Lower lobe of right lung (tissue), 2 donors: ENCODE measurements around the gene TTLL12. TPM values are rescaled to one million over a fixed set of nuclear protein-coding genes. Genes with fewer than 3 reads are reported as not detected.
A peak's percentile ranks its signal among the peaks of the same experiment; 100 is the strongest.

Experiments used
- ATAC-seq, 2 donors: fragments of 200-7000 bp; cut with Tn5 transposase; one replicate each; pipeline ENCODE4 v1.9.1; 2020 to 2022; ENCODE audit warnings: mild to moderate bottlenecking in 2 of 2, moderate library complexity in 2 of 2
- DNase-seq: peaks from one replicate; pipeline ENCODE4 v3.0.0-alpha.2; 2020
- H3K27ac ChIP-seq: fragments of 200-600 bp; one replicate; pipeline ENCODE4 v1.8.0; 2022
- H3K27me3 ChIP-seq: fragments of 200-600 bp; one replicate; pipeline ENCODE4 v1.8.0; 2022; ENCODE audit warnings: low read depth
- H3K36me3 ChIP-seq: fragments of 200-600 bp; one replicate; pipeline ENCODE4 v1.8.0; 2022; ENCODE audit warnings: mild to moderate bottlenecking
- H3K4me1 ChIP-seq: fragments of 200-600 bp; one replicate; pipeline ENCODE4 v1.8.0; 2022
- H3K4me3 ChIP-seq: fragments of 200-600 bp; one replicate; pipeline ENCODE4 v1.8.0; 2022; ENCODE audit warnings: mild to moderate bottlenecking
- H3K9me3 ChIP-seq: fragments of 200-600 bp; one replicate; pipeline ENCODE4 v1.8.0; 2022
- CTCF ChIP-seq: fragments of 200-600 bp; IDR thresholded peaks from one replicate; pipeline ENCODE4 v1.8.0; 2022; ENCODE audit warnings: antibody characterized with exemption, mild to moderate bottlenecking
- intact Hi-C: fragments of 100-400 bp; cut with DNase I; formaldehyde crosslinking; loops from one replicate; pipeline ENCODE4 v1.11.0; 2022
- total RNA-seq: library from RNA; stranded (reverse); fragmentation: NEBNext Ultra II Directional; extraction: Animal tissue kit (Norgen Biotek cat#: 25700); gene quantifications from one replicate; pipeline ENCODE4 v1.2.1, GENCODE V29; 2021
- donor health status: DM: no; HTN: yes; CAD: no; lungs with severe emphysema.

The TTLL12 gene
- total RNA-seq, 1 donor from 2014 or later, result 21.6 TPM

GRCh38 chr22:43199541-43199940, 12.6 kb upstream of the TTLL12 start:
- no peak for TF ChIP-seq CTCF
- intact Hi-C loops, result no loop called here
- Histone ChIP-seq H3K4me3 (no peak overlapping the region), H3K27ac (no peak overlapping the region), H3K27me3 (peaks cover 3% of the 10 kb centered on the region), H3K36me3 (no peaks in the 10 kb centered on the region), H3K4me1 (no peaks in the 10 kb centered on the region), H3K9me3 (no peaks in the 10 kb centered on the region)
- DNase-seq (no peak), ATAC-seq (no peak)

- H3K27me3 ChIP-seq, result peaks cover 3% of the 10 kb centered on the region
- H3K4me3 ChIP-seq, result no peak overlapping the region
- DNase-seq, result no peak
- ATAC-seq, result no peak
- no peak for TF ChIP-seq CTCF
- H3K27ac ChIP-seq, result no peak overlapping the region
- no peaks in the 10 kb centered on the region for H3K4me1 ChIP-seq
- no peaks in the 10 kb centered on the region for H3K9me3 ChIP-seq
- H3K36me3 ChIP-seq, result no peaks in the 10 kb centered on the region
- intact Hi-C loops, result no loop called here
Measured at GRCh38 chr22:43198936-43199335, 12.0 kb upstream of the TTLL12 start.

DNA sequence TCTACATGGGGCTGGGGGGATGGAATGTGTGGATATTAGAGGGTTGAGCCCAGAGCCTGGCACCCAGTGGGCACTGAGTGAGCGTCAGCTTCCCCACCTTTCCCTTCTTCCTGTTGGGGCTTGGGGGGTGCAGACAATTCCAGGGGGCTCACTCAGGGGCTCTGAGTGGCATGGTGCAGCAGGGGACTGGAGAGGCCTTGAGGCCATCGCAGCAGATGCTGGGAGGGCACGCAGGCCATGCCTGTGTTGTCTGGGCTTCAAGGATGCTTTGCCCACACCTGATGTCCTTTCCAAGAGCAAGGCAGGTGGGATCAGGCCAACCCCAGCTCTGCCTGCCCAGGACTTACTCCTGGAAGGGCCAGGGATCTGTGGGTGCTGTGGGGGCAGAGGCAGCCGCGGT, 11.2 kb upstream of the TTLL12 start:
- intact Hi-C loops, result no loop called here
- no peak for DNase-seq

GRCh38 chr22:43197271-43197941, 10.5 kb upstream of the TTLL12 start:
- ATAC-seq (peak; percentile 34 to 47), DNase-seq (no peak)
- no peak for TF ChIP-seq CTCF
- Histone ChIP-seq H3K4me1 (no peaks in the 10 kb centered on the region), H3K27ac (no peak overlapping the region), H3K36me3 (no peaks in the 10 kb centered on the region), H3K4me3 (no peak overlapping the region), H3K27me3 (peaks cover 3% of the 10 kb centered on the region), H3K9me3 (no peaks in the 10 kb centered on the region)
- intact Hi-C loops, result no loop called here

More for the DNA sequence above, 11.2 kb upstream of the TTLL12 start:
- no peaks in the 10 kb centered on the region for H3K36me3 ChIP-seq
- H3K27me3 ChIP-seq, result peaks cover 3% of the 10 kb centered on the region
- H3K9me3 ChIP-seq, result no peaks in the 10 kb centered on the region
- H3K4me1 ChIP-seq, result no peaks in the 10 kb centered on the region
- H3K4me3 ChIP-seq, result no peak overlapping the region
- no peak for TF ChIP-seq CTCF
- no peak for ATAC-seq
- no peak overlapping the region for H3K27ac ChIP-seq

- H3K9me3 ChIP-seq, result no peaks in the 10 kb centered on the region
- no peak for TF ChIP-seq CTCF
- no peak overlapping the region for H3K27ac ChIP-seq
- H3K4me1 ChIP-seq, result peaks cover 5% of the 10 kb centered on the region
- no peaks in the 10 kb centered on the region for H3K27me3 ChIP-seq
- DNase-seq (no peak), ATAC-seq (no peak)
- no peaks in the 10 kb centered on the region for H3K36me3 ChIP-seq
- no peak overlapping the region for H3K4me3 ChIP-seq
- intact Hi-C loops, result no loop called here
Measured at GRCh38 chr22:43191831-43192230, 4.9 kb upstream of the TTLL12 start.
